ENCODE data around the gene CLIC6.

- TF ChIP-seq CTCF (IDR thresholded peaks at IDR 0.05) (no peak), ZFX (IDR thresholded peaks at IDR 0.05; ENCODE audit: borderline replicate concordance) (no peak)
Measured at GRCh38 chr21:34625030-34625593, 43.7 kb upstream of the CLIC6 start.
